GM12878 (cell line): ENCODE measurements around the gene TSC22D3.

Experiments used
- CTCF ChIP-seq, 3 experiments: IDR thresholded peaks in 2 of 3; conservative IDR thresholded peaks in 1 of 3; 2 replicates each; pipeline ENCODE4 v1.5.1; 2011; ENCODE audit warnings: low read depth in 3 of 3, low read length in 3 of 3, mild to moderate bottlenecking in 3 of 3, control low read depth in 2 of 3, moderate library complexity in 2 of 3, inconsistent platforms in 1 of 3, mixed read lengths in 1 of 3; ENCODE audit not compliant: control insufficient read depth in 2 of 3, insufficient read depth in 1 of 3; ENCODE audit errors: extremely low read depth in 1 of 3
- EGR1 ChIP-seq, 2 experiments: IDR thresholded peaks; 1 replicate in 1 of 2; 2 replicates in 1 of 2; pipeline ENCODE4 v1.6.1; 2011 to 2012; ENCODE audit warnings: low read depth in 2 of 2, low read length in 2 of 2, borderline replicate concordance in 1 of 2, mild to moderate bottlenecking in 1 of 2, moderate library complexity in 1 of 2
- FOXM1 ChIP-seq: IDR thresholded peaks from 2 replicates; pipeline ENCODE4 v1.6.1; 2012; ENCODE audit warnings: low read depth, mild to moderate bottlenecking, inconsistent platforms, low read length, moderate library complexity
- HCFC1 ChIP-seq: fragments of 150-350 bp; IDR thresholded peaks from 2 replicates; pipeline ENCODE4 v1.6.1; 2014; ENCODE audit warnings: low read length
- HDGF ChIP-seq: fragments of 450-650 bp; IDR thresholded peaks from 2 replicates; pipeline ENCODE4 v1.6.1; 2016; ENCODE audit warnings: antibody characterized with exemption
- KDM1A ChIP-seq: fragments of 200-600 bp; sonication (generic); IDR thresholded peaks from 2 replicates; pipeline ENCODE4 v1.6.1; 2016; ENCODE audit warnings: borderline replicate concordance
- MAX ChIP-seq: IDR thresholded peaks from 2 replicates; pipeline ENCODE4 v1.6.1; 2012; ENCODE audit warnings: low read depth, low read length, improper control_type of control experiment
- NFYB ChIP-seq: IDR thresholded peaks from 2 replicates; pipeline ENCODE4 v1.6.1; 2011; ENCODE audit warnings: low read depth, mild to moderate bottlenecking, low read length, improper control_type of control experiment, moderate library complexity; ENCODE audit not compliant: insufficient read depth
- POLR2A ChIP-seq: IDR thresholded peaks from 2 replicates; pipeline ENCODE4 v1.6.1; 2011; ENCODE audit warnings: low read depth, mild to moderate bottlenecking, low read length
- SIX5 ChIP-seq: IDR thresholded peaks from 2 replicates; pipeline ENCODE4 v1.6.1; 2011; ENCODE audit warnings: mild to moderate bottlenecking, low read depth, low read length, moderate library complexity; ENCODE audit not compliant: severe bottlenecking
- SREBF2 ChIP-seq: IDR thresholded peaks from 2 replicates; pipeline ENCODE4 v1.6.1; 2012; ENCODE audit warnings: mild to moderate bottlenecking, low read length
- ZSCAN29 ChIP-seq: fragments of 450-650 bp; IDR thresholded peaks from 2 replicates; pipeline ENCODE4 v1.6.1; 2017; ENCODE audit warnings: mild to moderate bottlenecking, moderate library complexity
- TF ChIP-seq, protein P1 (sequence below): IDR thresholded peaks from 2 replicates; pipeline ENCODE4 v1.6.1; 2012; ENCODE audit warnings: low read length, inconsistent platforms

GRCh38 chrX:107677501-107677901, 98.1 kb downstream of the TSC22D3 start:
- TF ChIP-seq, protein P1, sequence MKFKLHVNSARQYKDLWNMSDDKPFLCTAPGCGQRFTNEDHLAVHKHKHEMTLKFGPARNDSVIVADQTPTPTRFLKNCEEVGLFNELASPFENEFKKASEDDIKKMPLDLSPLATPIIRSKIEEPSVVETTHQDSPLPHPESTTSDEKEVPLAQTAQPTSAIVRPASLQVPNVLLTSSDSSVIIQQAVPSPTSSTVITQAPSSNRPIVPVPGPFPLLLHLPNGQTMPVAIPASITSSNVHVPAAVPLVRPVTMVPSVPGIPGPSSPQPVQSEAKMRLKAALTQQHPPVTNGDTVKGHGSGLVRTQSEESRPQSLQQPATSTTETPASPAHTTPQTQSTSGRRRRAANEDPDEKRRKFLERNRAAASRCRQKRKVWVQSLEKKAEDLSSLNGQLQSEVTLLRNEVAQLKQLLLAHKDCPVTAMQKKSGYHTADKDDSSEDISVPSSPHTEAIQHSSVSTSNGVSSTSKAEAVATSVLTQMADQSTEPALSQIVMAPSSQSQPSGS: no peak
- TF ChIP-seq SREBF2 (no peak), ZSCAN29 (no peak), CTCF (IDR thresholded peaks at IDR 0.05 in 2 of 3, conservative IDR thresholded peaks at IDR 0.05 in 1 of 3; ENCODE audit: control insufficient read depth in 2 of 3, extremely low read depth in 1 of 3, insufficient read depth in 1 of 3, low read depth in 3 of 3, low read length in 3 of 3) (no peak), POLR2A (no peak), NFYB (no peak), EGR1 (IDR thresholded peaks at IDR 0.05; ENCODE audit: borderline replicate concordance in 1 of 2, low read depth in 2 of 2, low read length in 2 of 2) (no peak), SIX5 (no peak), KDM1A (no peak), MAX (no peak), HCFC1 (no peak), FOXM1 (no peak), HDGF (no peak)
